AG04449 (cell line): Measurements from ENCODE around the gene SLC23A2.

Experiments used
- CTCF ChIA-PET: fragments of 350-600 bp; formaldehyde crosslinking; extraction: SDS; loops from one replicate; lab custom pipeline; 2021; ENCODE audit warnings: antibody characterized with exemption; lab: Yijun Ruan, JAX
- POLR2A ChIA-PET: fragments of 400-600, 350-600 bp; formaldehyde crosslinking; extraction: SDS; loops from one replicate; lab custom pipeline; 2020; ENCODE audit warnings: antibody characterized with exemption, inconsistent platforms; lab: Yijun Ruan, JAX
- DNase-seq: peaks from one replicate; pipeline ENCODE4 v3.0.0-alpha.2; 2010; ENCODE audit warnings: low read depth, low spot score
- H3K4me3 ChIP-seq: 2 replicates; pipeline ENCODE4 v1.5.1; 2011; ENCODE audit warnings: low read depth, mild to moderate bottlenecking, control low read depth, low read length
- TF ChIP-seq, protein P1 (sequence below): IDR thresholded peaks from one replicate; pipeline ENCODE4 v1.5.1; 2011; ENCODE audit warnings: mild to moderate bottlenecking, moderate library complexity, low read length, control low read depth, inconsistent platforms; ENCODE audit not compliant: insufficient read depth; ENCODE audit errors: missing control alignments

The SLC23A2 gene

DNA sequence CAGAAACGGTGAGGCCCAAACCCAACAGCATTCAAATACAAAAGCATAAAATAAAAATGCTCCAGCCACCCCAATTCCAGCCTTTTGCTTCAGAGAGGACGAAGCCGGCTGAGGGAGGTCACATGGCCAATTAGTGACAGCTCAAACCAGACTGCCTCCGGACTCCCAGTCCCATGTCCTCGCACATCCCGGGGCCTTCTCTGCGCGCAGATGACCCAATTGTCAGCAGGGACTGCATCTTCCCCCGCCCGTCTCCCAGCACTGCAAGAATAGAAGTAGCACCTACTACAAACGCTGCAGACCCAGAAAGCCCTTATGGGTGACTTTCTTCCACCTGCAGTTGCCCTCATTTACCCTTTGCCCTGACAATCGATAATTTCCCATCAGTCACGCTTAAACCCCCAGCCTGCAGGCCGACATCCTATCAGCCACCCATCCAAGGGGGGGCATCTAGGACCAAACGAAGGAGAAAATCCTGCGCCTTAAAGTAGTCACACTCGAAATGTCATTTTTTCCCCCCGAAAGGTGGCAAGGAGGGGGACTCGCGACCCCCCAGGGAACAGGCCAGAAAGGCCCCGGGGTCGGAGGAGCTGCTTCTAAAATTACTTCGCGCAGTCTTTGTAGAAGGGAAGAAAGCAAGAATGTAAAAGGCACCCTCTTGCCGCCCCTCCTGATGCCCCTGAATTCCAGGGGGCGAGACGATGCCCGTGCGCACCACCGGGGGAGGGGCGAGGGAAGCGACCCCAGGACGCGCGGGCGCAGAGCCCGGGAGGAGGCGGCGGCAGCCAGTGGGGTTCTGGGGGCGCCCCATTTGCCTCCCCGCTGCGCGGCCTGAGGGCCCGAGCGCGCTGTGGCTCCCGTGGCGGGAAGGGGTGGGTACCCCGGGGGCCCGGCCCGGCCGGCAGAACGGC lies 792 bp downstream of the SLC23A2 start:
- H3K4me3 ChIP-seq = peak overlapping the region; percentile 71
- ChIA-PET CTCF (interaction anchor here (1.0 to 3.3 kb wide), 3 partner anchors 20 to 259 kb away, joined by 3 to 12 read pairs (median 3); no protein-coding TSS in a partner anchor), POLR2A (no interaction called here)
- no peak for DNase-seq
- TF ChIP-seq, protein P1, sequence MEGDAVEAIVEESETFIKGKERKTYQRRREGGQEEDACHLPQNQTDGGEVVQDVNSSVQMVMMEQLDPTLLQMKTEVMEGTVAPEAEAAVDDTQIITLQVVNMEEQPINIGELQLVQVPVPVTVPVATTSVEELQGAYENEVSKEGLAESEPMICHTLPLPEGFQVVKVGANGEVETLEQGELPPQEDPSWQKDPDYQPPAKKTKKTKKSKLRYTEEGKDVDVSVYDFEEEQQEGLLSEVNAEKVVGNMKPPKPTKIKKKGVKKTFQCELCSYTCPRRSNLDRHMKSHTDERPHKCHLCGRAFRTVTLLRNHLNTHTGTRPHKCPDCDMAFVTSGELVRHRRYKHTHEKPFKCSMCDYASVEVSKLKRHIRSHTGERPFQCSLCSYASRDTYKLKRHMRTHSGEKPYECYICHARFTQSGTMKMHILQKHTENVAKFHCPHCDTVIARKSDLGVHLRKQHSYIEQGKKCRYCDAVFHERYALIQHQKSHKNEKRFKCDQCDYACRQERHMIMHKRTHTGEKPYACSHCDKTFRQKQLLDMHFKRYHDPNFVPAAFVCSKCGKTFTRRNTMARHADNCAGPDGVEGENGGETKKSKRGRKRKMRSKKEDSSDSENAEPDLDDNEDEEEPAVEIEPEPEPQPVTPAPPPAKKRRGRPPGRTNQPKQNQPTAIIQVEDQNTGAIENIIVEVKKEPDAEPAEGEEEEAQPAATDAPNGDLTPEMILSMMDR = no peak

DNA sequence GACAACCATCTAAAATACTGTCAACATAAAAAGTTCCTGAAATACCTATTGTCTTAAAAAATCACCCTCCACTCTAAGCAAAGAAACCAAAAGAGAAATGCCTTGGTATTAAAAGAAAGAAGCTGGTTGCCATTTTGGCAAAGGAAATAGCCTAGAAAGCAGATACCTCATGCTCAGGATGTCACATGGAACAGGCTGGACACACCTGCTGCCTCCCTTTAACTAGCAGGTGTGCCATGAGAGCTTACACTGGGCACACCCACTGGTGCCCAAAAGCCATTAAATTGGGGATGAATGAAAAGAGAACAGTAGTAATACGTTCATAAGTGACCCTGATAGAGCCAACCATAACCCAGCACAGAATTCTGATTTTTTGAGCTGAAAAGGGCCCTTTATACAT lies 1.5 kb downstream of the SLC23A2 start:
- TF ChIP-seq, protein P1 = no peak
- H3K4me3 ChIP-seq = peak overlapping the region; percentile 71; the same call in 1 of the 2 replicates
- POLR2A ChIA-PET = no interaction called here
- no peak for DNase-seq
- CTCF ChIA-PET = interaction anchor here (1.0 to 3.3 kb wide), 3 partner anchors 19 to 258 kb away, joined by 3 to 12 read pairs (median 3); no protein-coding TSS in a partner anchor

- H3K4me3 ChIP-seq = no peak overlapping the region
- POLR2A ChIA-PET = no interaction called here
- TF ChIP-seq, protein P1 = no peak
- DNase-seq = no peak
- CTCF ChIA-PET = interaction anchor here (3.3 kb wide), 1 partner anchor 103 kb away, joined by 12 read pairs; no protein-coding TSS in a partner anchor
Measured at GRCh38 chr20:4998160-4998651, 3.1 kb downstream of the SLC23A2 start.

GRCh38 chr20:4997222-4997621 lies 4.1 kb downstream of the SLC23A2 start:
- POLR2A ChIA-PET = no interaction called here
- no peak overlapping the region for H3K4me3 ChIP-seq
- TF ChIP-seq, protein P1 = no peak
- CTCF ChIA-PET = interaction anchor here (1.2 to 3.3 kb wide), 2 partner anchors 42 to 104 kb away, joined by 4 to 12 read pairs; no protein-coding TSS in a partner anchor
- no peak for DNase-seq

- no peak overlapping the region for H3K4me3 ChIP-seq
- no peak for DNase-seq
- TF ChIP-seq, protein P1 = no peak
- POLR2A ChIA-PET = interaction anchor here (0.6 kb wide), 1 partner anchor 57 kb away, joined by 3 read pairs; no protein-coding TSS in a partner anchor
- CTCF ChIA-PET = interaction anchor here (0.9 to 1.0 kb wide), 3 partner anchors 9 to 17 kb away, joined by 3 to 4 read pairs (median 3); no protein-coding TSS in a partner anchor
Measured at GRCh38 chr20:4989570-4989969, 11.7 kb downstream of the SLC23A2 start.

DNA sequence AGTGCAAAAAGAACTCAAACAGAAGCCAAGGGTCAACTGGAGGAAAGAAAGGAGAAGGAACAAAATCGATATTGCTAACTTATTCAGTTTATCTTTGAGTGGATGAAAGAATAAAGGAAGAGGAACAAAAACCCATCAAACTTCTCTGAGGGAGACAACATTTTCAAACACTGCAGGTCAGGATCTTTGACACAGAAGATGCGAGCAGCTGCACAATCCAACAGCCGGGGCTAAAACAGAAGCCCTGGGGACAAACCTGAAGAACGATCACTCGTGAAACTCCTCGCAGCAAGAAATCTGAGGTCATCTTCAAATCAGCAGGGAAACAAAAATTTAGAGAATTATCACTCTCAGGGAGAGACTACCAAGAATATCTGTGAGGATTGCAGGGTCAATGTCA lies 14.2 kb downstream of the SLC23A2 start:
- ChIA-PET POLR2A (interaction anchor here (0.8 kb wide), 1 partner anchor 9 kb away, joined by 3 read pairs; no protein-coding TSS in a partner anchor), CTCF (no interaction called here)
- H3K4me3 ChIP-seq = no peak overlapping the region
- no peak for DNase-seq
- TF ChIP-seq, protein P1 = no peak
